PC-3 (cell line): ENCODE data around the gene GAL. TPM values are rescaled to one million over a fixed set of nuclear protein-coding genes. Genes with fewer than 3 reads are reported as not detected.

Source experiments
- ATAC-seq: fragments of 200-7000 bp; cut with Tn5 transposase; 2 replicates; pipeline ENCODE4 v1.9.1; 2020; ENCODE audit warnings: mild to moderate bottlenecking, moderate library complexity
- BruUV-seq: library from RNA; stranded (reverse); fragments of 400-500 nt; replicated peaks from 2 replicates; lab custom pipeline; 2021; lab: Mats Ljungman, UMichigan
- CTCF ChIA-PET: fragments of 300-600 bp; sonication (Branson Sonifier 250); formaldehyde crosslinking; loops from one replicate; lab custom pipeline; 2022; ENCODE audit warnings: antibody characterized with exemption; lab: Charles Lee
- POLR2A ChIA-PET: fragments of 300-600 bp; sonication (Branson Sonifier 250); formaldehyde crosslinking; loops from one replicate; lab custom pipeline; 2022; ENCODE audit warnings: antibody characterized with exemption; ENCODE audit not compliant: unreplicated experiment; lab: Charles Lee
- DNase-seq: peaks from one replicate; pipeline ENCODE4 v3.0.0-alpha.2; 2015
- H2AFZ ChIP-seq: fragments of 300-600 bp; sonication (generic); 2 replicates; pipeline ENCODE4 v1.6.0; 2016; ENCODE audit warnings: antibody characterized with exemption, low read length
- H3F3A ChIP-seq: fragments of 300-600 bp; sonication (generic); one replicate; pipeline ENCODE4 v1.6.0; 2017; ENCODE audit warnings: antibody characterized with exemption, low read length, control low read depth, mild to moderate bottlenecking; ENCODE audit not compliant: unreplicated experiment
- H3K27ac ChIP-seq: fragments of 300-600 bp; sonication (generic); 2 replicates; pipeline ENCODE4 v1.5.1; 2016; ENCODE audit warnings: mild to moderate bottlenecking, low read length
- H3K27me3 ChIP-seq: fragments of 300-600 bp; sonication (generic); 2 replicates; pipeline ENCODE4 v1.6.1; 2016; ENCODE audit warnings: low read length, mixed read lengths
- H3K36me3 ChIP-seq: fragments of 300-600 bp; sonication (generic); 2 replicates; pipeline ENCODE4 v1.6.1; 2016; ENCODE audit warnings: low read depth, mixed run types, low read length, mixed read lengths
- H3K4me1 ChIP-seq: fragments of 300-600 bp; sonication (generic); 2 replicates; pipeline ENCODE4 v1.5.1; 2016; ENCODE audit warnings: low read length; ENCODE audit not compliant: insufficient read depth
- H3K4me2 ChIP-seq: fragments of 300-600 bp; sonication (generic); 2 replicates; pipeline ENCODE4 v1.6.0; 2016; ENCODE audit warnings: low read length
- H3K4me3 ChIP-seq: fragments of 300-600 bp; sonication (generic); 2 replicates; pipeline ENCODE4 v1.5.1; 2016; ENCODE audit warnings: mild to moderate bottlenecking, low read length, mixed read lengths
- H3K79me2 ChIP-seq: fragments of 300-600 bp; sonication (generic); 2 replicates; pipeline ENCODE4 v1.6.1; 2017; ENCODE audit warnings: low read length, mixed read lengths
- H3K9ac ChIP-seq: fragments of 300-600 bp; sonication (generic); 2 replicates; pipeline ENCODE4 v1.6.0; 2016; ENCODE audit warnings: mild to moderate bottlenecking, low read length
- H3K9me2 ChIP-seq: fragments of 300-600 bp; sonication (generic); replicated peaks from 2 replicates; pipeline ENCODE4 v1.6.1; 2016; ENCODE audit warnings: mixed run types, low read length, mixed read lengths
- H3K9me3 ChIP-seq: fragments of 300-600 bp; sonication (generic); 2 replicates; pipeline ENCODE4 v1.6.1; 2016; ENCODE audit warnings: low read length, mixed read lengths
- H4K20me1 ChIP-seq: fragments of 300-600 bp; sonication (generic); 2 replicates; pipeline ENCODE4 v1.6.1; 2016; ENCODE audit warnings: low read length, mixed read lengths
- CTCF ChIP-seq: fragments of 300-600 bp; sonication (generic); conservative IDR thresholded peaks from 2 replicates; pipeline ENCODE4 v1.5.1; 2017; ENCODE audit warnings: antibody characterized with exemption, low read depth, mild to moderate bottlenecking, low read length
- EZH2 ChIP-seq: fragments of 300-600 bp; sonication (generic); IDR thresholded peaks from one replicate; pipeline ENCODE4 v1.6.1; 2017; ENCODE audit warnings: antibody characterized with exemption, mild to moderate bottlenecking, low read length; ENCODE audit not compliant: unreplicated experiment
- EZH2phosphoT487 ChIP-seq: fragments of 300-600 bp; sonication (generic); IDR thresholded peaks from 2 replicates; pipeline ENCODE4 v1.6.1; 2018; ENCODE audit warnings: mild to moderate bottlenecking, antibody characterized with exemption, low read length, borderline replicate concordance
- intact Hi-C: fragments of 100-400 bp; cut with micrococcal nuclease; formaldehyde crosslinking; loops from 2 replicates; pipeline ENCODE4 v1.9.0; 2023
- total RNA-seq: library from RNA; depleted of rRNA; stranded (reverse); fragments of >200 nt; gene quantifications from 2 replicates; pipeline ENCODE4 v1.2.3, GENCODE V29; 2014

GAL gene
- total RNA-seq, 1 experiment from 2014 or later = 32.2 TPM

- no peaks in the 10 kb centered on the region for H3F3A ChIP-seq
- no peaks in the 10 kb centered on the region for H3K9me2 ChIP-seq
- peaks cover 6% of the 10 kb centered on the region for H3K4me1 ChIP-seq
- H3K79me2 ChIP-seq = no peaks in the 10 kb centered on the region
- no peak overlapping the region for H3K4me2 ChIP-seq
- BruUV-seq = no TSS peak
- intact Hi-C loops = no loop called here
- H3K27me3 ChIP-seq = peaks cover 8% of the 10 kb centered on the region; the same call in 1 of the 2 replicates
- H3K9me3 ChIP-seq = no peaks in the 10 kb centered on the region
- no peak for ATAC-seq
- no peak overlapping the region for H3K9ac ChIP-seq
- ChIA-PET POLR2A (no interaction called here), CTCF (no interaction called here)
- H3K36me3 ChIP-seq = no peaks in the 10 kb centered on the region
- TF ChIP-seq EZH2phosphoT487 (no peak), EZH2 (no peak), CTCF (no peak)
- no peaks in the 10 kb centered on the region for H4K20me1 ChIP-seq
- no peak for DNase-seq
- no peak overlapping the region for H3K27ac ChIP-seq
- H2AFZ ChIP-seq = no peak overlapping the region
- H3K4me3 ChIP-seq = no peak overlapping the region
Measured at GRCh38 chr11:68663482-68664010, 20.8 kb upstream of the GAL start.

- H3K36me3 ChIP-seq = no peaks in the 10 kb centered on the region
- H4K20me1 ChIP-seq = no peaks in the 10 kb centered on the region
- H3K4me2 ChIP-seq = no peak overlapping the region
- no TSS peak for BruUV-seq
- H3F3A ChIP-seq = no peaks in the 10 kb centered on the region
- peaks cover 6% of the 10 kb centered on the region for H3K4me1 ChIP-seq
- H3K9ac ChIP-seq = no peak overlapping the region
- no peak overlapping the region for H3K27ac ChIP-seq
- TF ChIP-seq CTCF (no peak), EZH2phosphoT487 (no peak), EZH2 (no peak)
- H3K4me3 ChIP-seq = no peak overlapping the region
- ChIA-PET POLR2A (no interaction called here), CTCF (no interaction called here)
- no peaks in the 10 kb centered on the region for H3K9me3 ChIP-seq
- H3K9me2 ChIP-seq = no peaks in the 10 kb centered on the region
- intact Hi-C loops = no loop called here
- H2AFZ ChIP-seq = no peak overlapping the region
- H3K79me2 ChIP-seq = no peaks in the 10 kb centered on the region
- H3K27me3 ChIP-seq = peaks cover 8% of the 10 kb centered on the region; the same call in 1 of the 2 replicates
- no peak for ATAC-seq
- DNase-seq = no peak
Measured at GRCh38 chr11:68664141-68664540, 20.2 kb upstream of the GAL start.

GRCh38 chr11:68664906-68665305 lies 19.4 kb upstream of the GAL start:
- Histone ChIP-seq H3K36me3 (no peaks in the 10 kb centered on the region), H3K27ac (no peak overlapping the region), H3K4me3 (no peak overlapping the region), H3F3A (no peaks in the 10 kb centered on the region), H3K27me3 (peaks cover 8% of the 10 kb centered on the region; the same call in 1 of the 2 replicates), H2AFZ (no peak overlapping the region), H3K79me2 (no peaks in the 10 kb centered on the region), H4K20me1 (no peaks in the 10 kb centered on the region), H3K4me2 (no peak overlapping the region), H3K4me1 (no peaks in the 10 kb centered on the region), H3K9me3 (no peaks in the 10 kb centered on the region), H3K9ac (no peak overlapping the region), H3K9me2 (no peaks in the 10 kb centered on the region)
- intact Hi-C loops = no loop called here
- no TSS peak for BruUV-seq
- CTCF ChIA-PET = no interaction called here
- TF ChIP-seq CTCF = no peak
- no peak for TF ChIP-seq EZH2
- TF ChIP-seq EZH2phosphoT487 = no peak
- ATAC-seq (no peak), DNase-seq (no peak)
- POLR2A ChIA-PET = no interaction called here
